DOHH2 (cell line): ENCODE data around the gene PGD.

ENCODE experiments used
- H3F3A ChIP-seq: fragments of 200-600 bp; sonication (generic), shearing (Covaris generic); 2 replicates; pipeline ENCODE4 v1.6.0; 2016; ENCODE audit warnings: antibody characterized with exemption, mild to moderate bottlenecking; ENCODE audit not compliant: control insufficient read depth, insufficient read depth
- H3K27ac ChIP-seq: fragments of 200-600 bp; sonication (generic); 2 replicates; pipeline ENCODE4 v1.5.1; 2014; ENCODE audit warnings: low read depth, mild to moderate bottlenecking, low read length, moderate library complexity
- H3K27me3 ChIP-seq: fragments of 200-600 bp; sonication (generic); 2 replicates; pipeline ENCODE4 v1.6.1; 2014; ENCODE audit warnings: mild to moderate bottlenecking, low read length, mixed read lengths; ENCODE audit not compliant: control insufficient read depth
- H3K36me3 ChIP-seq: fragments of 200-600 bp; sonication (generic); 2 replicates; pipeline ENCODE4 v1.6.1; 2014; ENCODE audit warnings: mild to moderate bottlenecking, low read length, moderate library complexity, mixed read lengths; ENCODE audit not compliant: control insufficient read depth
- H3K4me1 ChIP-seq: fragments of 200-600 bp; sonication (generic); 2 replicates; pipeline ENCODE4 v1.6.1; 2014; ENCODE audit warnings: mild to moderate bottlenecking, low read length, mixed read lengths; ENCODE audit not compliant: control insufficient read depth
- H3K4me2 ChIP-seq: fragments of 200-600 bp; sonication (generic); 2 replicates; pipeline ENCODE4 v1.6.0; 2014; ENCODE audit warnings: mild to moderate bottlenecking, low read length, moderate library complexity
- H3K4me3 ChIP-seq: fragments of 200-600 bp; sonication (generic); 2 replicates; pipeline ENCODE4 v1.5.1; 2014; ENCODE audit warnings: mild to moderate bottlenecking, low read length, mixed read lengths
- H3K79me2 ChIP-seq: fragments of 200-600 bp; sonication (generic); 2 replicates; pipeline ENCODE4 v1.6.1; 2014; ENCODE audit warnings: mild to moderate bottlenecking, low read length, mixed read lengths; ENCODE audit not compliant: control insufficient read depth
- H3K9me2 ChIP-seq: fragments of 200-600 bp; sonication (generic); replicated peaks from 2 replicates; pipeline ENCODE4 v1.6.1; 2014; ENCODE audit warnings: mild to moderate bottlenecking, low read length, mixed read lengths; ENCODE audit not compliant: control insufficient read depth
- H3K9me3 ChIP-seq: fragments of 200-600 bp; sonication (generic); 2 replicates; pipeline ENCODE4 v1.6.1; 2014; ENCODE audit warnings: antibody characterized with exemption, low read length, mixed read lengths; ENCODE audit not compliant: control insufficient read depth, insufficient read depth
- H4K20me1 ChIP-seq: fragments of 200-600 bp; sonication (generic); 2 replicates; pipeline ENCODE4 v1.6.0; 2014; ENCODE audit warnings: low read depth, mild to moderate bottlenecking, antibody characterized with exemption, low read length, moderate library complexity; ENCODE audit not compliant: control insufficient read depth, insufficient read depth
- EZH2phosphoT487 ChIP-seq: fragments of 200-600 bp; sonication (generic); IDR thresholded peaks from 2 replicates; pipeline ENCODE4 v1.6.1; 2017; ENCODE audit warnings: borderline replicate concordance, mild to moderate bottlenecking, antibody characterized with exemption, low read length, moderate library complexity, mixed read lengths
- TF ChIP-seq, protein P1 (sequence below): fragments of 200-600 bp; sonication (generic); IDR thresholded peaks from one replicate; pipeline ENCODE4 v1.5.1; 2014; ENCODE audit warnings: antibody characterized with exemption, mild to moderate bottlenecking, low read depth, low read length; ENCODE audit not compliant: poor library complexity, severe bottlenecking

The PGD gene

GRCh38 chr1:10360045-10360444 lies 38.8 kb upstream of the PGD start:
- Histone ChIP-seq H3K27ac (no peak overlapping the region), H3K9me3 (no peaks in the 10 kb centered on the region), H3K4me3 (no peak overlapping the region), H3K4me1 (no peaks in the 10 kb centered on the region), H3F3A (no peaks in the 10 kb centered on the region), H4K20me1 (no peaks in the 10 kb centered on the region), H3K9me2 (no peaks in the 10 kb centered on the region), H3K79me2 (no peaks in the 10 kb centered on the region), H3K27me3 (no peaks in the 10 kb centered on the region), H3K4me2 (no peak overlapping the region), H3K36me3 (no peaks in the 10 kb centered on the region)
- no peak for TF ChIP-seq EZH2phosphoT487
- TF ChIP-seq, protein P1, sequence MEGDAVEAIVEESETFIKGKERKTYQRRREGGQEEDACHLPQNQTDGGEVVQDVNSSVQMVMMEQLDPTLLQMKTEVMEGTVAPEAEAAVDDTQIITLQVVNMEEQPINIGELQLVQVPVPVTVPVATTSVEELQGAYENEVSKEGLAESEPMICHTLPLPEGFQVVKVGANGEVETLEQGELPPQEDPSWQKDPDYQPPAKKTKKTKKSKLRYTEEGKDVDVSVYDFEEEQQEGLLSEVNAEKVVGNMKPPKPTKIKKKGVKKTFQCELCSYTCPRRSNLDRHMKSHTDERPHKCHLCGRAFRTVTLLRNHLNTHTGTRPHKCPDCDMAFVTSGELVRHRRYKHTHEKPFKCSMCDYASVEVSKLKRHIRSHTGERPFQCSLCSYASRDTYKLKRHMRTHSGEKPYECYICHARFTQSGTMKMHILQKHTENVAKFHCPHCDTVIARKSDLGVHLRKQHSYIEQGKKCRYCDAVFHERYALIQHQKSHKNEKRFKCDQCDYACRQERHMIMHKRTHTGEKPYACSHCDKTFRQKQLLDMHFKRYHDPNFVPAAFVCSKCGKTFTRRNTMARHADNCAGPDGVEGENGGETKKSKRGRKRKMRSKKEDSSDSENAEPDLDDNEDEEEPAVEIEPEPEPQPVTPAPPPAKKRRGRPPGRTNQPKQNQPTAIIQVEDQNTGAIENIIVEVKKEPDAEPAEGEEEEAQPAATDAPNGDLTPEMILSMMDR: no peak

GRCh38 chr1:10361515-10361914 lies 37.3 kb upstream of the PGD start:
- Histone ChIP-seq H4K20me1 (no peaks in the 10 kb centered on the region), H3K36me3 (no peaks in the 10 kb centered on the region), H3K9me3 (no peaks in the 10 kb centered on the region), H3K27me3 (no peaks in the 10 kb centered on the region), H3F3A (no peaks in the 10 kb centered on the region), H3K27ac (no peak overlapping the region), H3K9me2 (no peaks in the 10 kb centered on the region), H3K79me2 (no peaks in the 10 kb centered on the region), H3K4me3 (no peak overlapping the region), H3K4me1 (no peaks in the 10 kb centered on the region), H3K4me2 (no peak overlapping the region)
- TF ChIP-seq, protein P1: no peak
- no peak for TF ChIP-seq EZH2phosphoT487

- H4K20me1 ChIP-seq: no peaks in the 10 kb centered on the region
- H3F3A ChIP-seq: no peaks in the 10 kb centered on the region
- no peak overlapping the region for H3K4me2 ChIP-seq
- H3K4me3 ChIP-seq: no peak overlapping the region
- TF ChIP-seq, protein P1: no peak
- no peak for TF ChIP-seq EZH2phosphoT487
- H3K27ac ChIP-seq: no peak overlapping the region
- no peaks in the 10 kb centered on the region for H3K36me3 ChIP-seq
- H3K79me2 ChIP-seq: no peaks in the 10 kb centered on the region
- no peaks in the 10 kb centered on the region for H3K27me3 ChIP-seq
- H3K4me1 ChIP-seq: no peaks in the 10 kb centered on the region
- no peaks in the 10 kb centered on the region for H3K9me3 ChIP-seq
- H3K9me2 ChIP-seq: no peaks in the 10 kb centered on the region
These were observed 30.7 kb upstream of the PGD start for GRCh38 chr1:10368194-10368593.

DNA sequence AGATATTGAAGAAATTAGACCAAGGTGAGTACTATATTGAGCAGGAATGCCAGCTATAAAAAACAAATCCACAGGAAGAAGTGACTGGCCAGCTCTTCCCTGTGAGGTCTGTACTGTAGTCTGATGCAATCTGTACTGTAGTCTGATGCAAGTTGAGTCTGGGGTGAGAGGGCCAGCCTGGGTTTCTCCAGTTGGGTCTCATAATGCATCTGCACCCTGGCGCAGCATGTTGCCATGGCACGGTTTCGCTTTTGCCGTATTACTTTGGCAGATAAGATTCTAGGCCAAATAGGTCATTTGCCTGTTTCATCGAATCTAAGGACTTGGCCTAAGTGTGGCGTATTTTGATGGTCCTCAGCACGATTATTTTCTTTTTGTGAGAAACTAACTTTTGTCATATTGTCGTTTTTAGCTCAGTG lies 24.4 kb upstream of the PGD start:
- H3K27me3 ChIP-seq: no peaks in the 10 kb centered on the region
- no peaks in the 10 kb centered on the region for H3F3A ChIP-seq
- no peaks in the 10 kb centered on the region for H3K4me1 ChIP-seq
- H3K9me3 ChIP-seq: no peaks in the 10 kb centered on the region
- TF ChIP-seq, protein P1: no peak
- TF ChIP-seq EZH2phosphoT487: no peak
- H3K9me2 ChIP-seq: no peaks in the 10 kb centered on the region
- H3K36me3 ChIP-seq: no peaks in the 10 kb centered on the region
- H3K79me2 ChIP-seq: no peaks in the 10 kb centered on the region
- H4K20me1 ChIP-seq: no peaks in the 10 kb centered on the region
- H3K4me2 ChIP-seq: no peak overlapping the region
- no peak overlapping the region for H3K27ac ChIP-seq
- no peak overlapping the region for H3K4me3 ChIP-seq
